GM19351 (cell line): ENCODE data around the gene RIC8B.

Experiments
- ATAC-seq: cut with Tn5 transposase; IDR thresholded peaks from one replicate; pipeline ENCODE4 v1.9.1; 2021; ENCODE audit warnings: mild to moderate bottlenecking, moderate library complexity; ENCODE audit not compliant: unreplicated experiment

RIC8B gene

DNA sequence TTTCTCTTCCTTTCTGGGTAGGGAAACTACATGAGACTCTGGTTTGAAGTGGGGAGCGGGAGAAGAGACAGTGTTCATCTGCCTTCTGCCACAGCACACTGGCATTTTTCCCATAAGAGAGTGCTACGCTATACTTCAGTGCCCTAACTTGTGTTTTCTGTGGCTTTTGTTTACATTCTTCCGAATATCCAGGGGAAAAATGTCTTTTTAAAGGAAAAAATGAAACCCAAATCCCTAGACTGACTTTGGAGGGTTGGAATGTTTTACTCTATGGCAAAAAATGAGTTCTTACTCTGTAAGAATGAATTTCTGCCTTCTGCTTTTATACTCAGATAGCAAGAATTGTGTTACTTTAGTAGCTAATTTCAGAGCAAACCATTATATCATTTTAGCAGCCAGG lies 93.2 kb downstream of the RIC8B start:
- no peak for ATAC-seq

DNA sequence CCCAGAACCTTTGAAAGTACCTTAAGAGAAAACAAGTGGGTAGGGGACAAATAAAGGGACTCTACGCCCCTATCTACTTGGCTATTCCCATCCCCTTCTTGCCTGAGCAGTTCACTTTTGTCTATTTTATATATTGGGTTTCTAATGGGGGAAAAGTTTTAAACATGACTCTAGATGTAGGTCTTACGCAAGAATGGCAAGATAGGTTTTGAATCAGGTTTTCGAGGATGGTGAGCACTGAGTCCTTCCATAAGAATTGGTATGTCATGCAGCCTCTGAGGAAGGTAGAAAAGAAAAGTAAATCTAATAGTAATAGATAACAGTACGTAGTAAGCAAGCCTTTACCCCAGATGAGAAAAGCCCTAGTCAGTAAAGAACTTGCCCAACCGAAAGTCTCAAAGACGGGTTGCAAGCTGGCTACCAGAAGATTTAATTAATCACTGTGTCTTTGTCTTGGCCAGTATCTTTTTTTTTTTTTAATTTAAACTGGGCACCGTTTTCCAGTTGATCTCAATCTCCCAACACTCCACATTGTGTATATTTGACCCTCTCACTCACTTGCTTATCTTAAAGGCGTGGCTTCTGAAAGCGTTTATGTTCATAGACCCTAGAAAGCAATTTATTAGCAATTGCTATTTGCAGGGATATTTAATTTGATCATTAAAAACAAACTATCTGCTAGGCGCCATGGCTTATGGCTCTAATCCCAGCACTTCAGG lies 94.7 kb downstream of the RIC8B start:
- no peak for ATAC-seq

DNA sequence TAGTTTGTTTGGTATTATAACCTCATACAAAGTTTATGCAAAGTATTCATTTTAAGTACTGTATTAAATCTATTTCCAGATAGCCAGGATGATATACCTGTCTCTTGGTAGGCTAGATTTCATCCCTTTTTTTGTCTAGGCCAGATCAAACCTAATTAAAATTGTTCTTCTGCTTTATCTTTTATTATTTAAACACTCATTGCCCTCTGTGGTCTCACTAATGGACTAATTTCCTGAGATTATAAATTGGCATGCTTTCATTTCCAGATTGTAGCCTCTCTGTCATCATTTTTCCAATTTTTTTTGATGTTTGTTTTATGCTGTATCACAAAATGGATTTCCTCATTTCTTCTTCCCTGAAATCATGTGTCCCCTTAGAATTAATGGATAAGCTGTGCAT lies 95.6 kb downstream of the RIC8B start:
- no peak for ATAC-seq

DNA sequence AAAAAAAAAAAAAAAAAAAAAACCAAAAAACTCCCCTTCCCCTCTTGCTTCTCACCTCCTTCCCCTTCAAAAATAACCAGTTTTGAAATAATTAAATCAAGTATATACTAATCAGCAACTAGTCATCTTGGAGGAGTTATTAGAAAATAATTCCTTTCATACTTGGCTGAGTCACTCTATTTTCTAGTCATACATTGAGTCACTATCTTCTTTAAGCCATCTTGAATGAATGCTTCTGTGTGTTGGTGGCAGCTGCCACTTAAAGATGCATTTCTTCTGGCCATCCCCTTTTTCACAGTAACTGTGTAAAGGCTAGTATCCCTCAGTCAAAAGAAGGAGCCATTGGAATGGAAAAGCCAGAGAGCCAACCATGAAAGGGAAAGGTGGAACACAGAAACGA lies 97.0 kb downstream of the RIC8B start:
- ATAC-seq = no peak

DNA sequence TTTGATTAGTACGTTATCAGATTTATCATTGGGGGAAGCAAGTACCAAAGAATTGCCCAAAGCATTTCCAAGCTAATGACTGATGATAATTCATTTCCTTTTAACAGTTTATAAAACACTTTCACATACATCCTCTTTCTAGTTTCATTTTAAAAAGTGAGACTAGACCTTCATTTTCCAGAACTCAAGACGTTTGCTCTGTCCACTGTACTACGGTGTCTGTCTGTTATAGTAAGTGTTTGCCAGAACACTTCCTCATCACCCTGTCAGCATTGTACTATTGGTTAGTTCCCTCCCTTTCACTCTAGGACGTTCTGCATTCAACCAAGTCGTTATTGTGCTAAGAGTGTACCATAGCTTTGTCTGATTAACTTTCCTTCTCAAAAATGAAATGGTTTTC lies 99.5 kb downstream of the RIC8B start:
- no peak for ATAC-seq

DNA sequence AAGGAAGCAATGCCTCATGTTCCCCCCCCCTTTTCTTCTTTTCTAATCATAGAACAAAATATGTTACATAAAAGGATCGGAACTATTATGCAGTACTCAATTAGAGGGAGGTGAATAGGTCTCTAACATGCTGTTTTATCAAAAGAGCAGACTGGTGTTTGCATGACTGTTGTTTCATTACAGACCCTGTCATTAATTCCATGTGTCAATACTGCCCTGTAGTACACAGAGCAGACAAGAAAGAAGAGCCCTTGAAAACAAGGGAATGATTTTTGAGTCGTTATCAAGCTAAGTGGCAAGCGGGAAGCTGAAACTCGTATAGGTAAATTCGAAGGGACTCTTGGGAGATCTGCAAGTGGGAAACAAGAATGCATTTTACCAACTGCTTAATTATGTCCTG lies 104.3 kb downstream of the RIC8B start:
- ATAC-seq = no peak

DNA sequence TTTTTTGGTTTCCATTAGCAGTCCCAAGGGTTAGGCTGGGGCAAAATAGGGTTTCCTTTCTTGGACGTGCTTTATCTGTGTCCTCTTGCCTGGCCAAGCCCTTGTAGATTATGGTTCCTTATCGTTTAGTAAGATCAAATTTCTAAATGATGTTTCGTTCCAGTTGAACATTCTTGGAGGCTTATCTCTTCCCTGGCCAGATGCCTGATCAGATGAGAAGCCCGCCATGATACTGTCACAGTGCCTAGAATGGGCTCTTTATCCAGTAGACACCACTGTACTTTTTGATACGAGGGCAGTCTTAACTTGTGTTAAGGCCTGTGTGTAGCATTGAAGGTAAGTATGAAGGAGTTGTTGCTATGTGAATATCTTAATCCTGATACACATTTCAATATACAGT lies 105.1 kb downstream of the RIC8B start:
- ATAC-seq = no peak

DNA sequence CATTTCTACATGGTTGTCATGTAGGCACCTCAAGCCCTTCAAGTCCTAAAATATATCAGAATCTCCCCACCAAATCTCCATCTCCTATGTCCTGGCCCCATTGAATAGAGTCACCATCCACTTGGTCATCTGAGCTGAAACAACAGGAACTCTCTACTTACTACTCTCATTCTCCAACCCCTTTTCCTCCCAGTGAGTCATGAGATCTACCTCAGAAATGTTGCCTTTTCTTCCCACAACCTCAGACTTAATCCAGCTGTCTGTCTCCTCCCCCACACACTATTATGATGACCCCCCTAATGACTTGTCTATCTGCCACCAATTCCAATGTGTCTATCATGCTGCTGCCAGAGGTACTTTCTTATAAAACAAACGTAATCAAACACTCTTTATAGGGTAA lies 108.9 kb downstream of the RIC8B start:
- ATAC-seq = no peak

DNA sequence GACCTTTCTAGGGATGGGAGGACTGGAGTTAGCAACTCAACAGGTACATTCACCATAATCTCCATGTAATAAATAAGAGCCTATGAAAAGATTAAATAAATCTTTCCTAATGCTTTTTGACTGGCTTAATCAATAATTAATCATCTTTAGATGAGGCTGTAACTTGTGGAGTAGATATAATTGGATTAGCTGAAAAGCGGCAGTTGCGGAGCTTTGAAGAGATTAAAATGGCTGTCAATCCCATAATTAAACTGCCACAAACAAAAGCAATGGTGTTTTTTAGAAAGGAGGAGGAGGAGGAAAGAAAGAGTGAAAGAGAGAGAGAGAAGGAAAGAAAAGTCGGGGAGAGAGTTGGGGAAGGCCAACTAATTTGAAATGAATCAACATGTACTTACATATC lies 110.5 kb downstream of the RIC8B start:
- ATAC-seq = no peak

DNA sequence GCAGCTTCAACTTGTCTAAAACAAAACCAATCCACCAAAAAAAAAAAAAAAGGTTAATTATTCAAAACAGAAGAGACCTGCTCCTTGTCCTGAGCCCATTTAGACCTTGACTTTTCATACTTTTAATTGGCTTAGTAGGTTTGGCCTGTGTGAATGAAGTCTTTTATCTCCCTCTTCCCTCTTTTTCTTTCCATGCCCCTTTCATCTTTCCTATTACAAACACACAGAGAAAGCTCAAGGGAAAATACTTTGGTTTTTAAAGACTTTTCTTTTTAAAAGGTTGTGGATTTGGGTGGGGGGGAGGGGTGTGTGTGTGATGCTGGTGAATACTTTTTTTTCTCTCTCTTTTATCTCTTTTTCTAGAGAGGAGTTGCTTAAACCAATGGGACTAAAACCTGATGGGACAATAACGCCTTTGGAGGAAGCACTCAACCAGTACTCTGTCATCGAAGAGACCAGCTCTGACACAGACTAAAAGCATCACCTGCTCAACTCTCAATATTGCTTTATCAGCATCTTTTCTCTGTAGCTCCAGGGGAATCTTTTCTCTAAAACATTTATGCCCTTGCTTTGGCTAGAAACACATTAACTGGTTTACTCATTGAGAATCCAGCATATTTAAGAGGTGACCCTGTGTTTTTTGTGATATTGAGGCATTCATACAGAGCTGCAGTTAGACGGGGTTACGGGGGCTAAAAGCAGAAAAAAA lies 111.2 kb downstream of the RIC8B start:
- no peak for ATAC-seq

DNA sequence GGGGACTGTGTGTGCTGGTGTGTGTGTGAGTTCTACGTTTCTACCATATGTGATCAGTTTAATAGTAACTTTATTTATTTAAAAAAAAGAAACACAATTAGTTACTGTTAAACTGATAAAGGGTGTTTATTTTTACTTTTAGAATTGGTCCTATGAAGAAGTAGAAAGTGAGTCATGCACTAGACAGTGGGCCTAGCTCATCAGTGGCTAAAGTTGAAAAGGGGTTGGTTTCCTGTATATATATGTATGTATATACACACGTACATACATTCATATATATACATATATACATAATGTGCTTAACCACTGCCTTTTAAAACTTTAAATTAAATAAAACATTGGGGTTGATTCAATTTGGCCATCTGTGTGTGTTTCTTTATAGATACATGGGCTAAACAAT lies 112.5 kb downstream of the RIC8B start:
- ATAC-seq = no peak

DNA sequence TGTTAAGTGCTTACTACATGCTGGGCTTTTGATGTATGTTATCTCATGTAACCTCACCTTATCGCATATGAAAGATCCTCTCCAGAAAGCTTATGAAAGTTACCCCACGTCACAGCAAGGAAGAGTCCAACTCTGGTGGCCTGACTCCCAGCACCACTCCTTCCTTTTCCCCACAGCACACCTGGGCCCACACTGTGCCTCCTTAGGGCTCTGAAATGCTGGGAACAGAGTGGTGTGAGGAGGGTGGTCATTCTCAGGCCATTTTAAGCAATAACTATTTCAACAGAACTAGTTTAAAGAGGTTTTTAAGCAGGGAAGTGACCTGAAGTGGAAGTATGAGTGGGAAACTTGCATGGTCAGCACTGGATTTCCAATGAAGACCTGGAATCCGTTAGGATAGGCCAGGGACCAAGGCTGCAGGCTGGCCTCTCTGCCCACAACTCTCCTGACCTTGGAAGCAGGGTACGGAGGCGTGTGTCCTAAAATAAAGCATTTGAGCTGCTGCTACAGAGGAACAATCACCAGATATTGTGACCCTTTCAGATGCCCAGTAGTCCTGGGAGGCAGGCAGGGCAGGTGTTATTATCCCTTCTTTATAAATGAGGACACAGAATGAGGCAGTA lies 114.0 kb downstream of the RIC8B start:
- ATAC-seq = no peak

DNA sequence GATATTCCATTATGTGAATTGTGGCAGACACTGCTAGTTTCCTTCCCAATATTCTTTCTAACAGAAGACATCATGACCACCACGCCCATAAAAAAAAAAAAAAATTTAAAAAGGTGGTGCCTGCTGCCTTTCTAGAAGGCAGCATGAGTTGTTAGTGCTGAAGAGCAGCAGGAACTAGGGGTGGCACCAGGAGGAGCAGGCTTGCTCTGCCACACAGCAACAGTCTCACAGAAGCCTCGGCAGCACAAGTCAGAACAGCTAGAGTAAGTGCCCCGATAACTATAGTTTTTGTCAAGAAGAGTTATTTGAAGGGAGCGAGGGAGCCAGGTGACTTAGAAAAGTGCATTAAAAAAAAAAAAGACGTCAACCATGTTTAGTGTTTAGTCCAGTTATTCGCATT lies 114.8 kb downstream of the RIC8B start:
- no peak for ATAC-seq

DNA sequence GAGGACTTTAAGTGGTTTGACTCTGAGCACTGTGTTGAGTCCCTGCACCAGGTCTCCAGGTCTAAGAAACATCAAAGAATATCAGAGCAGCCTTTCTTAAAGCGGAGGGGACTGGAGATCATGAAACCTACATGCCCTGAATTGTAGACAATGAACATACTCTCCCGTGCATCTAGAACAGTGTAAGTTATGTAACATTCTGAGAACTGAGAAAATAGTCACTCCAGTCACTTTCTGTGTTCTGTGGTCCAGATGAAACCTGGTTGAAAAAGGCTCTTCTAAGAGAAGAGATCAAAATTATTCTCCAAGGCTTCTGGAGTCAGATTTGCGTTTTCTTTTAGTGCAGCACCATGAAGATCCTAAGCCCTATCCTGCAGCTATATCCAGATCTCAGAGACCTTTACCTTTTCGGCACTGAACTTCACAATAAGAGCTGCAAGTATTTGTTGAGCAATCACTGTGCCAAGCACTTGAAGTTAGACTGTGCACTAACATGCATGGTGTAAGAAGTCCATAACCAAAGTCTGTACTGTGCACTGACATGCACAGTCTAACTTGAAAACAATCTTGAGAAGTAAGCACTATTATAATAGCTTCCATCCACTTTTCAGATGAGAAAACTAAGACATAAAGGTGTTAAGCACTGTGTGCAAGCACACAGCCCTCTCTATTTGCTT lies 115.6 kb downstream of the RIC8B start:
- ATAC-seq = no peak

DNA sequence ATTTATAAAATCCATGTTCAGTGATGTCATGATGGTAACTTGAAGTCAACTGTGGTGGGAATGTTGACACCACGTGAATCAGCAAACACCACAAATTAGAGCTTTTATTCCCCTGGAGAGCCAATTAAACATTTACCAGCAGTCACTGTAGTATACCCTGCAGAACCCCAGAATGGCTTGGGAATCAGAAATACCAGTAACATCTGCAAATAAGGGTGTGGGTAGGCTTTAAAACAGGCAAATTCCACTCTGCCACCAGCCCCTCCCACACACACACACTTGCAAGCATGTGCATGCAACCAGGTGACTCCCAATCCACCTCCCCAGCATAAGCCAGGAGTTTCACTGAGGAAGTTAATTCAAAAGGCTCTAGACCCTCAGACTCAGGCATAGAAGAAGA lies 117.6 kb downstream of the RIC8B start:
- ATAC-seq = no peak

DNA sequence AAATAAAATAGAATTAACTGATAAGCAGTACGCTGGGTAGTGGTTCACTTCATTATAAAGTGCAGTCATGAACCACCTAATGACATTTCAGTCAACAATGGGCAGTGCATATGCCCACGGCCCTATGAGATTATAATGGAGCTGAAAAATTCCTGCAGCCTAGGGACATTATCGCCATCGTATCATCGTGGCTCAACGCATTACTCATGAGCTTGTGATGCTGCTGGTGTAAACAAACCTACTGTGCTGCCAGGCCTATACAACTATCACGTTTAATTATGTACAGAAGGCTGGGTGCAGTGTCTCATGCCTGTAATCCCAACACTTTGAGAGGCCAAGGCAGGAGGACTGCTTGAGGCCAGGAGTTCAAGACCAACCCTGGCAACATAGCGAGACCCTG lies 119.0 kb downstream of the RIC8B start:
- ATAC-seq = no peak

DNA sequence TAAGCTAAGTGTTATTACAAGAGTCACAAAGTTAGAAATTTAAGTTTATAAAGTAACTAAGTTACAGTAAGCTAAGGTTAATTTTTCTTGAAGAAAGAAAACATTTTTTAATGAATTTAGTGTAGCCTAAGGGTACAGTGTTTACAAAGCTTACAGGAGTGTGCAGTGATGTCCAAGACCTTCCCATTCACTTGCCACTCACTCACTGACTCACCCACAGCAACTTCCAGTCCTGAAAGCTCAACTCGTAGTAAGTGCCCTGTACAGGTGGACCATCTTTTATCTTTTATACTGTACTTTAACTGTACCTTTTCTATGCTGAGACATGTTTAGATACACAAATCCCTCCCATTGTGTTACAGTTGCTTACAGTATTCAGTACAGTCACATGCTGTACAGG lies 120.3 kb downstream of the RIC8B start:
- ATAC-seq = no peak

DNA sequence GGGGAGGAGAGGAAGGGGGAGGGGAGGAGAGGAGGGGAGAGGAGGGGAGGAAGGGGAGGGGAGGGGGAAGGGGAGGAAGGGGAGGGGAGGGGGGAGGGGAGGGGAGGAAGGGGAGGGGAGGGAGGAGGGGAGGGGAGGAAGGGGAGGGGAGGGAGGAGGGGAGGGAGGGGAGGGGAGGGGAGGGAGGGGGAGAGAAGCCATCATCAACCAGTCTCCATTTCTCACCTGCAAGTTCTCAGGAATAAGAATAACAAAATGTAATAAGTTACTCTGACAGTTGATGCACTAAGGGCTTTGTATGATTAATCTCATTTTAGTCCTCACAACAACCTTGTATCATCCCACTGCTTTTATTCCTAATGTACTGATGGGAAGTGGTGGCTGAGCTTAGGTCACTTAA lies 122.1 kb downstream of the RIC8B start:
- no peak for ATAC-seq

DNA sequence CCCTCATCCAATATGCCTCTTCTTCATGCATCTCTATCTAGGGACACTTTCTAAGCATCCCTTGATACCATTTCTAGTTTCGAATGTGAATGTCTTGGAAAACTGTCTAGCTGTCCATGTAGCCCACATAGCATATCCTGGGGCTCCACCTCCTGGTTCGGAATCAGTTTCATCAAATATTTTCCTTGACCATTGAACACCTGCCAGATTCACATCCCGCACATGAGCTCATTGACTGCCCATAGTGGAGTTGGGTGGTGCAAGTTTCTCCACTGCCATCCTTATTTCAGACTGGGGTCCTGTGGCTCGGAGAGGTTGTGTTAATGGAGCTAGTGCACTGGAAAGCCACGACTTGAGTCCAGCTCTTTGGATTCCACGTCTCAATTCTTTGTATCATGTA lies 122.6 kb downstream of the RIC8B start:
- no peak for ATAC-seq

DNA sequence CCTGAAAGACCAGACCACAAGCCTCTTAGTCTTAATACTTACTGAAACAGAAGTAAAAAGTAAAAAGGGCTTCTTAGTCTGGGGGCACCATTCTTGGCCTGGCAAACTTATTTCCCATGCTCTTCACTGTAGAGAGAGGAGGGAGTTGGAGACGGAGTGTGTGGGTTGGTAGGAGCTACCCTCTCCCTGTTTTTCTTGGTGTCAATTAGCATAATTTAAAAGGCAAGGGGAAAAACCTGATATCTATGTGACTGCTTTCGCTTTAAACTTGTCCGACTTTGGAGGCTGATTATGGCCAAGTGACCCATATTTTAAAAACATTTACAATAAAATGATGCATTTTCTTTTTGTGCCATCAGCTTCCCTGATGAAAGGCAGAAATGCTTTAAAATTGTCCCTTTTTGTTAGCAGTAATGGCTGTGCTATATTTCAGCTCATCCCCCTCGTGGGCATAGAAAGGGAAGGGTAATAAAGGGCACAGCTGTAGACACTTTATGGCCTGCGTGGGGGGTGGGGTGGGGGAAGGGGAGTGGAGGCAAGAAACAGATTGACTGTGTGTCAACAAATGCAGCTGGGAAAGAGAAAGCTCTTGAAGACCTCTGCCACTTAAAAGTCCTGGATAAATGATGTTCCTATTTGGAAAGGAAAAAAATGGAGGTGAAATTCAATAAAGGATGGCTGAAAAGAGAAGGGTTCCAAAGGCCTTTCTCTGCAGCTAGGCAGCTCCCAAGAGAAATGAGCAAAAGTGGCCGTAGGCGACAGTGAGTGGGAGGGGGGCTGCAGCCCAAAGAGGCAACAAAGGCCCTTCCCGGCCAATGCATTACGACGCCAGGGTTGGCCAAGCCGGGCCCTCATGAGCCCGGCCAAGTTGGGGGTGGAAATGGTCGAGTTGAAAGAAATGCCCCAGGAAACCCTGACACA lies 123.8 kb downstream of the RIC8B start:
- no peak for ATAC-seq

DNA sequence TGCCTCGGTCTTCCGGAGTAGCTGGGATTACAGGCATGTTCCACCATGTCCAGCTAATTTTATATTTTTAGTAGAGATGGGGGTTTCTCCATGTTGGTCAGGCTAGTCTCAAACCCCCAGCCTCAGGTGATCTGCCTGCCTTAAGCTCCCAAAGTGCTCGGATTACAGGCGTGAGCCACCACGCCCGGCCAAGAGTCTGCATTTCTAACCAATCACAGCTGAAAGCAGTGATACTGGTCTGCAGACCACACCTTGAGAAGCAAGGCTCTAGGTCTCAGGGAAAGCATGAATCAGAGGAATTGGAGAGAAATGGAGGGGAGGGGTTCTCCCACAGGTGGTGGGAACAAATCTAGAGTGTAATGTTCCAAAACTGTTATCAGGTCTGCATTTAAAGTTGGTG lies 126.1 kb downstream of the RIC8B start:
- no peak for ATAC-seq
